Measurements from ENCODE around the gene RNASE11.

The RNASE11 gene

DNA sequence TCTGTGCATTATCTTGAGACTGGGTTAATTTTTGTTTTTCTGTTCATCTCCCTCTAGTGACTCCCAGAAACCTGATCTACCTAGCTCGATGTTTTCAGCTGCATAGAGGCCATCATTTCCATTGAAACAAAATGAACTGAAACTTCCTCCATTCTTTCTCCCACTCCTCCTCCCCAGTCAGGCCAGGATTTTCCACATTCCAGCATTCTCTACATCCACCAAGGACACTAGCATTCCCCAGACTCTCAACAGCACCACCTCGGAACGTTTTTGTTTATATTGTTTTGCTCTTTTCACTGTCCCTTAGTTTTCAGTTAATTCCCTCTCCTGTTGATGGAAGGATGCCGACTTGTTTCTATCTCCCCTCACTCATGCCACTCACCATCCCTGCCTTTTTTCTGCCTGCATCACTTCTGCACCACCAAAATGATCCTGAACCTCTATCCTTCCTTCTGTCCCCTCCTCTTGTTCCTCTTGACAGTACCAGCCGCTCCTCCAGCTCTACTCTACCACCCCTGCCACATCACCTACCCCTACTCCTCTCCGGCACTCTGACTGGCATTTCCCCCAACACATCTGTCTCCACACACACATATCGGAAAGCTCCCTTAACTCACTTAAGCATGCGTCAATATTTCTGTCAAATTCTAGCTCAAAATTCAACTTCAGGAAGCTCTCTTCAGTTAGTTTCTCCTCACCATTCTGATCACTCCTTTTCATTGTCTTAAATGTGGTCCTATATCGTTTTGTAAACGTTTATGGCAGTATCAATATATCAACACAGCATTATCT lies 40.5 kb upstream of the RNASE11 start:
- TF ChIP-seq ZFX (IDR thresholded peaks at IDR 0.05; ENCODE audit: borderline replicate concordance) = no peak
- TF ChIP-seq, protein P1, sequence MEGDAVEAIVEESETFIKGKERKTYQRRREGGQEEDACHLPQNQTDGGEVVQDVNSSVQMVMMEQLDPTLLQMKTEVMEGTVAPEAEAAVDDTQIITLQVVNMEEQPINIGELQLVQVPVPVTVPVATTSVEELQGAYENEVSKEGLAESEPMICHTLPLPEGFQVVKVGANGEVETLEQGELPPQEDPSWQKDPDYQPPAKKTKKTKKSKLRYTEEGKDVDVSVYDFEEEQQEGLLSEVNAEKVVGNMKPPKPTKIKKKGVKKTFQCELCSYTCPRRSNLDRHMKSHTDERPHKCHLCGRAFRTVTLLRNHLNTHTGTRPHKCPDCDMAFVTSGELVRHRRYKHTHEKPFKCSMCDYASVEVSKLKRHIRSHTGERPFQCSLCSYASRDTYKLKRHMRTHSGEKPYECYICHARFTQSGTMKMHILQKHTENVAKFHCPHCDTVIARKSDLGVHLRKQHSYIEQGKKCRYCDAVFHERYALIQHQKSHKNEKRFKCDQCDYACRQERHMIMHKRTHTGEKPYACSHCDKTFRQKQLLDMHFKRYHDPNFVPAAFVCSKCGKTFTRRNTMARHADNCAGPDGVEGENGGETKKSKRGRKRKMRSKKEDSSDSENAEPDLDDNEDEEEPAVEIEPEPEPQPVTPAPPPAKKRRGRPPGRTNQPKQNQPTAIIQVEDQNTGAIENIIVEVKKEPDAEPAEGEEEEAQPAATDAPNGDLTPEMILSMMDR (IDR thresholded peaks at IDR 0.05) = no peak
- H3K27ac ChIP-seq = no peak overlapping the region

DNA sequence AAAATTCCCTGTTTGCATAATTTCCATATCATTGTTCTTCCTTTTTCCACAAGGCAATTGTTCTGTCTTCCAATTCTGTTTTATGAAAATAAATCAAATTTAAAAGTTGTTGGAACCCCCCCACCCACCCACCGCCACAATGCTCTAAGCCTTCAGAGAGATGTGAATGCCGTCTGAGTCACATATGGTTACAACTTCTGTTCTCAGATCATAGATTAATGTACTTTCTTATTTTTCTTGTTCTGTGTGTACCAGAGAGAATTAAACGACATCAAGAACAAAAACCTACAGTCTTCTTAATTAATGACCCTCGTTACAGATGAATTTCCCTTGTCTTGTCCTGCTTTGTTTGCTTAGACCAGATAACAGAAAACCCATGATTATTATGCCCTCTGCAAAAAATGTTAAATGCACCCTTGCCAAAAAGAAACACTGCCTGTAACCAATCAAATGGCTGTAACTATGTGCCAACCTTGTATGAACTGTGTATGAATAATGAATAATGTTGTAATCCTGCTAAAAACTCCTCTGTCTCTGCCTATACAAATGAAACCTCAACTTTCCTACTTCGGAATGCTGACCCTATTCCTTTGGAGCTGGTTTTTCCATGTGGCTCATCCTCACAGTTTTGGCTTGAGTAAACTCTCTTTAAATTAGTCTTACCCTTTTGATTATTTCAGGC lies 39.7 kb upstream of the RNASE11 start:
- no peak overlapping the region for H3K27ac ChIP-seq
- TF ChIP-seq, protein P1 (IDR thresholded peaks at IDR 0.05) = no peak
- no peak for TF ChIP-seq ZFX (IDR thresholded peaks at IDR 0.05; ENCODE audit: borderline replicate concordance)

DNA sequence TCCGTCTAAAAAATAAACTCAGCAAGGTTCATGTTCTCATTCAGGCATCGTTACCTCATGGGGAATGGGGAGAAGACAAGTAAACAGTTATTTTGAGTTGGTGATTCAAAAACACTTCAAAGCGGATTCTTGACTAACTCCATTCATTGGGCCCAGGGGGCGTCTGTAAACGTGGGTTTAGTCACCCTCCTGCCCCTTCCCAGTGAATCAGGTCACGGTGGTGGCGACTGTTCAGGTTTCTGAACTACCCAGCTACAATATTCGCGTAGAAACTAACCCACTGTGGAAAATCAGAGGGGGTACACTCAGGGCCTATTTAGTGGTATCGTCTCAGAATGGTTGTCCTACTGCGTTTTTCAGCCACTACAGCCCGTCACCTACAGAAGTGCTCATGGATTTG lies 38.5 kb upstream of the RNASE11 start:
- TF ChIP-seq, protein P1 (IDR thresholded peaks at IDR 0.05) = no peak
- no peak for TF ChIP-seq ZFX (IDR thresholded peaks at IDR 0.05; ENCODE audit: borderline replicate concordance)
- H3K27ac ChIP-seq = no peak overlapping the region

DNA sequence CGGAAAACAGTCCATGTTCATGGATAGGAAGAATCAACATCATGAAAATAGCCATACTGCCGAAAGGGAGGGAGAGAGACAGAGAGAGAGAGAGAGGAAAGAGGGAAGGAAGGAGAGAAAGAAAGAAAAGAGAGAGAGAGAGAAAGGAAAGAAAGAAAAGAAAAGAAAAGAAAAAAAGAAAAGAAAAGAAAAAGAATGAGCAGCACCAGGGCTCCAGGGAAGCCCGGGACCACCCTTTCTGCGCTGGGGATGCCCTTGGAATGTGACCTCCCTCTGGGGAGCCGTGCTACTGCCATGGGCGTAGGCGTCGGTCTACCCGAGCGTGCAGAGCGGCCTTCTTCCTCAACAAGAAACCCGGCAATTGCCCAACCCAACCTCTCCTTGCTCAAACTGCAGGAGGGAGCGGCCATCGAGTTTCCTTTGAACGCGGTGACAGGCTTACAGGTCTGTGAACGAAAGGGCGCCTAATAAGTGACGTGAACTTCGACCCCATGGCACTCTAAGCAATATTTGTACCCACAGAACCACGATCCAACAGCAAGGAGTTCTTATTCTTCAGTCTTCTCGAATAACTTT lies 36.8 kb upstream of the RNASE11 start:
- H3K27ac ChIP-seq = peak overlapping the region; percentile 60
- TF ChIP-seq, protein P1 (IDR thresholded peaks at IDR 0.05) = no peak
- no peak for TF ChIP-seq ZFX (IDR thresholded peaks at IDR 0.05; ENCODE audit: borderline replicate concordance)

DNA sequence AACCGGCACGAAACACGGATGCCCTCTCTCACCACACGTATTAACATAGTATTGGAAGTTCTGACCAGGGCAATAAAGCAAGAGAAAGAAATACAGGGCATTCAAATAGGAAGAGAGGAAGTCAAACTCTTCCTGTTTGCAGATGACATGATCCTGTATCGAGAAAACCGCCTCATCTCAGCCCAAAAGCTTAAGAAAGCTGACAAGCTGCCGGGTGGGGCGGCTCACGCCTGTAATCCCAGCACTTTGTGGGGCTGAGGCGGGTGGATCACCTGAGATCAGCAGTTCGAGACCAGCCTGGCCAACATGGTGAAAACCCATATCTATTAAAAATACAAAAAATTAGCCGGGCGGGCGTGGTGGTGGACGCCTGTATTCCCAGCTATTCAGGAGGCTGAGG lies 36.0 kb upstream of the RNASE11 start:
- H3K27ac ChIP-seq = no peak overlapping the region
- TF ChIP-seq, protein P1 (IDR thresholded peaks at IDR 0.05) = no peak
- TF ChIP-seq ZFX (IDR thresholded peaks at IDR 0.05; ENCODE audit: borderline replicate concordance) = no peak

DNA sequence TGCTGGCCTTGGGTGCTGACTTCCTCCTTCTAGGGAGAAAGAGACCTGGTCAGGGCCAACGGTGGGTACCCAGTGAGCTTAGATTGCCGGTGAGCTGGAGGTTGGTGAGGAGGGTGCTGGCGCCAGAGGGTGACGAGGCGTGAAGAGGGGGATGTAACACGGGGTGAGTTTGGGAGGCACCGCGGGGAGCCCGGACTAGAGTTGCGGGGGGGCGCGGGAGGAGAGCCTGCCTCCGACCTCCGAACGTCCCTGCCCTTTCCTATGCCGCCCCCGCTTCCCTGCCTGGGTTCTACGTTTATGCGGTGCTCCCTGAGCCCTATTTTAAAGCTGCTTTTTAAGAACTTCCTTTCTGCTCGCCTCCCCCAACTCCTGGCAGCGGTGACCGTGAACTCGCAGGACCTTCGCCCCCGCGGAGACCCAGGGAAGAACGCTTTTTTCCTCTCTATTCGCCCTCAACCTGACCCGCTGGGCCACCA lies 35.1 kb upstream of the RNASE11 start:
- H3K27ac ChIP-seq = no peak overlapping the region
- TF ChIP-seq, protein P1 (IDR thresholded peaks at IDR 0.05) = no peak
- TF ChIP-seq ZFX (IDR thresholded peaks at IDR 0.05; ENCODE audit: borderline replicate concordance) = no peak
